Lung (tissue), 12 donors: ENCODE data around the gene DNAJC6. TPM values are rescaled to one million over a fixed set of nuclear protein-coding genes. Genes with fewer than 3 reads are reported as not detected.

Experiments
- ATAC-seq: fragments of 200-7000 bp; cut with Tn5 transposase; one replicate; pipeline ENCODE4 v1.9.1; 2020; ENCODE audit warnings: moderate number of reproducible peaks; ENCODE audit not compliant: insufficient read depth, low FRiP score
- DNase-seq, 3 donors: peaks; one replicate each; pipeline ENCODE4 v3.0.0-alpha.2; 2013 to 2017
- H3K27ac ChIP-seq, 2 donors: one replicate each; pipeline ENCODE4 v1.5.1; 2013; ENCODE audit warnings: mild to moderate bottlenecking in 2 of 2, moderate library complexity in 2 of 2, control low read depth in 1 of 2, inconsistent platforms in 1 of 2, low read depth in 1 of 2, low read length in 1 of 2
- H3K27me3 ChIP-seq, 3 donors: one replicate each; pipeline ENCODE4 v1.5.1; 2013; ENCODE audit warnings: low read length in 2 of 3; ENCODE audit not compliant: control insufficient read depth in 3 of 3, insufficient read depth in 3 of 3
- H3K36me3 ChIP-seq, 4 donors: one replicate each; pipeline ENCODE4 v1.5.1; 2013; ENCODE audit warnings: low read length in 4 of 4, mild to moderate bottlenecking in 1 of 4, moderate library complexity in 1 of 4; ENCODE audit not compliant: control insufficient read depth in 4 of 4, insufficient read depth in 4 of 4
- H3K4me1 ChIP-seq, 5 donors: one replicate each; pipeline ENCODE4 v1.5.1; 2013; ENCODE audit warnings: low read length in 5 of 5, mild to moderate bottlenecking in 2 of 5, moderate library complexity in 1 of 5; ENCODE audit not compliant: control insufficient read depth in 5 of 5, insufficient read depth in 5 of 5
- H3K4me3 ChIP-seq: one replicate; pipeline ENCODE4 v1.5.1; 2013; ENCODE audit warnings: mild to moderate bottlenecking, control low read depth, moderate library complexity
- H3K9ac ChIP-seq, 2 donors: one replicate each; pipeline ENCODE4 v1.5.1; 2013; ENCODE audit warnings: low read length in 2 of 2, control low read depth in 1 of 2; ENCODE audit not compliant: insufficient read depth in 1 of 2
- H3K9me3 ChIP-seq, 4 donors: one replicate each; pipeline ENCODE4 v1.5.1; 2013; ENCODE audit warnings: low read length in 3 of 4, mild to moderate bottlenecking in 1 of 4, moderate library complexity in 1 of 4; ENCODE audit not compliant: control insufficient read depth in 4 of 4, insufficient read depth in 3 of 4
- WGBS, 2 donors: extraction: QIAGEN DNeasy Blood & Tissue Kit; methylation state at CpG; one replicate each; pipeline ENCODE4 v1.1.7; 2013; 5-methylcytosine and 5-hydroxymethylcytosine counted together
- polyA plus RNA-seq, 2 donors: library from polyadenylated mRNA; stranded (reverse); fragments of 200-250 nt; gene quantifications; one replicate each; pipeline ENCODE4 v1.2.1, GENCODE V29; 2013
- total RNA-seq, 2 donors: library from RNA; depleted of rRNA in 1 of 2; stranded (reverse); fragments of >200 nt in 1 of 2; gene quantifications; one replicate each; pipeline ENCODE4 v1.2.1, GENCODE V29; 2014 to 2021
- TF ChIP-seq, protein P1 (sequence below): IDR thresholded peaks from 2 replicates; pipeline ENCODE4 v1.5.1; 2012; ENCODE audit warnings: mild to moderate bottlenecking; ENCODE audit errors: control extremely low read depth, extremely low read depth
- donor health status: control.
- donor health status: control.
- donor health status: Bipolar disorder and iron deficiency.
- donor health status: healthy.
- donor health status: DM: yes; HTN: yes; CAD: no.

The DNAJC6 gene
- total and polyA plus RNA-seq, 4 donors = 0.96 to 5.0 (median 3.0) TPM

GRCh38 chr1:65321879-65322278 is 12.5 kb downstream of the DNAJC6 start:
- no peak overlapping the region for H3K9ac ChIP-seq
- TF ChIP-seq, protein P1, sequence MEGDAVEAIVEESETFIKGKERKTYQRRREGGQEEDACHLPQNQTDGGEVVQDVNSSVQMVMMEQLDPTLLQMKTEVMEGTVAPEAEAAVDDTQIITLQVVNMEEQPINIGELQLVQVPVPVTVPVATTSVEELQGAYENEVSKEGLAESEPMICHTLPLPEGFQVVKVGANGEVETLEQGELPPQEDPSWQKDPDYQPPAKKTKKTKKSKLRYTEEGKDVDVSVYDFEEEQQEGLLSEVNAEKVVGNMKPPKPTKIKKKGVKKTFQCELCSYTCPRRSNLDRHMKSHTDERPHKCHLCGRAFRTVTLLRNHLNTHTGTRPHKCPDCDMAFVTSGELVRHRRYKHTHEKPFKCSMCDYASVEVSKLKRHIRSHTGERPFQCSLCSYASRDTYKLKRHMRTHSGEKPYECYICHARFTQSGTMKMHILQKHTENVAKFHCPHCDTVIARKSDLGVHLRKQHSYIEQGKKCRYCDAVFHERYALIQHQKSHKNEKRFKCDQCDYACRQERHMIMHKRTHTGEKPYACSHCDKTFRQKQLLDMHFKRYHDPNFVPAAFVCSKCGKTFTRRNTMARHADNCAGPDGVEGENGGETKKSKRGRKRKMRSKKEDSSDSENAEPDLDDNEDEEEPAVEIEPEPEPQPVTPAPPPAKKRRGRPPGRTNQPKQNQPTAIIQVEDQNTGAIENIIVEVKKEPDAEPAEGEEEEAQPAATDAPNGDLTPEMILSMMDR = no peak
- H3K4me1 ChIP-seq = no peaks in the 10 kb centered on the region
- 32 to 48% methylated on average over 2 of the region's 2 CpGs for WGBS, 2 donors
- no peak overlapping the region for H3K27ac ChIP-seq
- ATAC-seq = no peak
- no peaks in the 10 kb centered on the region for H3K36me3 ChIP-seq
- H3K4me3 ChIP-seq = no peak overlapping the region
- no peak for DNase-seq
- no peaks in the 10 kb centered on the region for H3K27me3 ChIP-seq
- H3K9me3 ChIP-seq = no peaks in the 10 kb centered on the region

GRCh38 chr1:65323246-65323645 is 13.9 kb downstream of the DNAJC6 start:
- Histone ChIP-seq H3K9me3 (no peaks in the 10 kb centered on the region), H3K27ac (no peak overlapping the region), H3K27me3 (no peaks in the 10 kb centered on the region), H3K4me1 (no peaks in the 10 kb centered on the region), H3K4me3 (no peak overlapping the region), H3K36me3 (no peaks in the 10 kb centered on the region), H3K9ac (no peak overlapping the region)
- ATAC-seq (no peak), DNase-seq (no peak)
- 46 to 62% methylated on average over 5 of the region's 5 CpGs for WGBS, 2 donors
- TF ChIP-seq, protein P1 = no peak

DNA sequence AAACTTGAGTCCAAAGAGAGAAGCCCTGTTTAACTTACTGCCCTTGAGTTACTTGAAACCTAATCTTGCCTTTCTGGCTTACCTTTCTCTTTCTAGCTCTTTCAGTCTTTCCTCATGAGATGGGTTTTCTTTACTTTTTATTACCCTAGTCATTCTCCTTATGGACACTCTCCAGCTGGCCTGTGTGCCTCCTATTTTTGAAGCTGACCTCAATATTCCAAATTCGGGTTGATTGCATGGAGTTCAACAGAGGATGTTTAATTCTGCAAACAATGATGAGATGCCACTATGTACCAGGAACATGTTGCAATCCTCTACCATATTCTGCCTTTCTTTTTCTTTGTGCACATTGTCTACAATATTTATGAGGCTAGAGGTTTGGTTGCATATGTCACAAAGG is 20.7 kb downstream of the DNAJC6 start:
- H3K36me3 ChIP-seq = no peaks in the 10 kb centered on the region
- TF ChIP-seq, protein P1 = no peak
- no peak overlapping the region for H3K4me3 ChIP-seq
- no peaks in the 10 kb centered on the region for H3K27me3 ChIP-seq
- no peak overlapping the region for H3K27ac ChIP-seq
- 82 to 100% methylated on average over 1 of the region's 1 CpG for WGBS, 2 donors
- no peaks in the 10 kb centered on the region for H3K9me3 ChIP-seq
- peaks cover 0 to 6% (median 0%) of the 10 kb centered on the region in 5 donors for H3K4me1 ChIP-seq
- ATAC-seq (no peak), DNase-seq (no peak)
- H3K9ac ChIP-seq = no peak overlapping the region

- TF ChIP-seq, protein P1 = no peak
- no peak for ATAC-seq
- Histone ChIP-seq H3K4me1 (peaks cover 0 to 6% (median 0%) of the 10 kb centered on the region in 5 donors), H3K27me3 (no peaks in the 10 kb centered on the region), H3K4me3 (no peak overlapping the region), H3K36me3 (no peaks in the 10 kb centered on the region), H3K9me3 (no peaks in the 10 kb centered on the region), H3K27ac (no peak overlapping the region), H3K9ac (no peak overlapping the region)
- DNase-seq = no peak
- WGBS, 2 donors = 75 to 87% methylated on average over 6 of the region's 6 CpGs
Observed at GRCh38 chr1:65330822-65331221, 21.5 kb downstream of the DNAJC6 start.
